Breast epithelium (tissue), 4 donors: ENCODE data around the gene ALKBH8. TPM values are rescaled to one million over a fixed set of nuclear protein-coding genes. Genes with fewer than 3 reads are reported as not detected.

Experiments
- DNase-seq, 2 donors: peaks; one replicate each; pipeline ENCODE4 v3.0.0-alpha.2; 2019; ENCODE audit warnings: low spot score in 2 of 2
- H3K27ac ChIP-seq, 2 donors: fragments of 200-600 bp; sonication (generic) in 1 of 2; one replicate each; pipeline ENCODE4 v1.5.1; 2016 to 2019; ENCODE audit warnings: mild to moderate bottlenecking in 1 of 2
- H3K27me3 ChIP-seq, 2 donors: fragments of 200-600 bp; sonication (generic) in 1 of 2; one replicate each; pipeline versions ENCODE4 v1.5.1 to v1.6.0; 2017 to 2019; ENCODE audit warnings: control low read depth in 1 of 2, mild to moderate bottlenecking in 1 of 2
- H3K36me3 ChIP-seq: fragments of 200-600 bp; one replicate; pipeline ENCODE4 v1.5.1; 2019
- H3K4me1 ChIP-seq, 2 donors: fragments of 200-600 bp; sonication (generic); one replicate each; pipeline ENCODE4 v1.5.1; 2016 to 2019; ENCODE audit warnings: control low read depth in 1 of 2
- H3K4me3 ChIP-seq, 3 donors: fragments of 200-600 bp; sonication (generic); 1 replicate in 2 of 3; 2 replicates in 1 of 3; pipeline ENCODE4 v1.5.1; 2016 to 2019; ENCODE audit warnings: mild to moderate bottlenecking in 3 of 3, moderate library complexity in 2 of 3
- H3K9me3 ChIP-seq, 2 donors: fragments of 200-600 bp; sonication (generic) in 1 of 2; one replicate each; pipeline ENCODE4 v1.5.1; 2016 to 2019; ENCODE audit warnings: control low read depth in 1 of 2
- CTCF ChIP-seq, 3 donors: fragments of 450-650 bp; IDR thresholded peaks; one replicate each; pipeline ENCODE4 v1.5.1; 2016 to 2017; ENCODE audit warnings: antibody characterized with exemption in 3 of 3, mild to moderate bottlenecking in 3 of 3, moderate library complexity in 3 of 3
- POLR2A ChIP-seq: fragments of 450-650 bp; IDR thresholded peaks from one replicate; pipeline ENCODE4 v1.6.1; 2016; ENCODE audit warnings: antibody characterized with exemption, mild to moderate bottlenecking, moderate library complexity
- POLR2AphosphoS5 ChIP-seq, 3 donors: sonication (generic); formaldehyde crosslinking; IDR thresholded peaks; one replicate each; pipeline ENCODE4 v1.6.1; 2017; ENCODE audit warnings: antibody characterized with exemption in 3 of 3
- intact Hi-C: fragments of 100-400 bp; cut with DNase I; formaldehyde crosslinking; loops from one replicate; pipeline ENCODE4 v1.15.1; 2023; ENCODE audit warnings: low total_unique reads
- total RNA-seq, 3 donors: library from RNA; depleted of rRNA; stranded (reverse); fragments of >200 nt; gene quantifications; one replicate each; pipeline ENCODE4 v1.1.0, GENCODE V29; 2016

ALKBH8 gene
- total RNA-seq, 3 donors from 2014 or later: 6.2 to 11.4 (median 8.2) TPM

DNA sequence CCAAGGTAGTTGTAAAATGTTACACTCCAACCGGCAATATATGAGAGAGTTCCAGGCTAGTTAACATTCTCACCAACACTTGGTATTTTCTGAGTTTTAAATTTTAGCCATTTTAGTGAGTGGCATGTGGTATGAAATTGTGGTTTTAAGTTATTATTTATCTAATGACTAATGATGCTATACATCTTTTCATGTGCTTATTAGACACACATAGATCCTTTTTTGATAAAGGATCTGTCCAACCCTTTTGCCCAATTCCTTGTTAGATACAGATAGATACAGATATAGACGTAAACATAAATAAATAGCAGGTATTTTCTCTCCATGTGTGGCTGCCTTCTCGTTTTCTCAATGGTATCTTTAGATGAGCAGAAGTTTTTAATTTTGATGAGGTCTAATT lies 39.3 kb downstream of the ALKBH8 start:
- intact Hi-C loops: no loop called here
- DNase-seq: no peak
- no peak for TF ChIP-seq POLR2A
- no peak for TF ChIP-seq POLR2AphosphoS5 (IDR thresholded peaks at IDR 0.05)
- TF ChIP-seq CTCF (IDR thresholded peaks at IDR 0.05): no peak
- H3K27me3 ChIP-seq: no peaks in the 10 kb centered on the region
- H3K36me3 ChIP-seq: no peaks in the 10 kb centered on the region
- no peak overlapping the region for H3K27ac ChIP-seq
- H3K4me1 ChIP-seq: no peaks in the 10 kb centered on the region
- H3K4me3 ChIP-seq: no peak overlapping the region
- H3K9me3 ChIP-seq: no peaks in the 10 kb centered on the region

DNA sequence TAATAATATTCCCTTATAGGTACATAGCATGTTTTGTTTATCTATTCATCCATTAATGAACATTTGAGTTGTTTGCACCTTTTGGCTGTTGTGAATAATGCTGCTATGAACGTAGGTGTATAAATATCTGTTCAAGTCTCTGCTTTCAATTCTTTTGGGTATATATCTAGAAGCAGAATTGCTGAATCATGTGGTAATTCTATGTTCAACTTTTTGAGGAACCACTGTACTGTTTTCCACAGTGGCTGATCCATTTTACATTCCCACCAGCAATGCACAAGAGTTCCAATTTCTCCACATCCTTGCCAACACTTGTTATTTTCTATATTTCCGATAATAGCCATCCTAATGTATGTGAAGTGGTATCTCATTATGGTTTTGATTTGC lies 56.7 kb downstream of the ALKBH8 start:
- no peak for DNase-seq
- Histone ChIP-seq H3K4me1 (no peaks in the 10 kb centered on the region), H3K9me3 (no peaks in the 10 kb centered on the region), H3K27me3 (no peaks in the 10 kb centered on the region), H3K4me3 (no peak overlapping the region), H3K27ac (no peak overlapping the region), H3K36me3 (no peaks in the 10 kb centered on the region)
- TF ChIP-seq CTCF (IDR thresholded peaks at IDR 0.05) (no peak), POLR2A (no peak), POLR2AphosphoS5 (IDR thresholded peaks at IDR 0.05) (no peak)
- intact Hi-C loops: no loop called here

GRCh38 chr11:107508201-107508857 lies 57.2 kb downstream of the ALKBH8 start:
- Histone ChIP-seq H3K27me3 (no peaks in the 10 kb centered on the region), H3K36me3 (no peaks in the 10 kb centered on the region), H3K4me1 (no peaks in the 10 kb centered on the region), H3K9me3 (no peaks in the 10 kb centered on the region), H3K27ac (no peak overlapping the region), H3K4me3 (no peak overlapping the region)
- DNase-seq: no peak
- TF ChIP-seq POLR2A: no peak
- TF ChIP-seq POLR2AphosphoS5 (IDR thresholded peaks at IDR 0.05): no peak
- no peak for TF ChIP-seq CTCF (IDR thresholded peaks at IDR 0.05)
- intact Hi-C loops: no loop called here

DNA sequence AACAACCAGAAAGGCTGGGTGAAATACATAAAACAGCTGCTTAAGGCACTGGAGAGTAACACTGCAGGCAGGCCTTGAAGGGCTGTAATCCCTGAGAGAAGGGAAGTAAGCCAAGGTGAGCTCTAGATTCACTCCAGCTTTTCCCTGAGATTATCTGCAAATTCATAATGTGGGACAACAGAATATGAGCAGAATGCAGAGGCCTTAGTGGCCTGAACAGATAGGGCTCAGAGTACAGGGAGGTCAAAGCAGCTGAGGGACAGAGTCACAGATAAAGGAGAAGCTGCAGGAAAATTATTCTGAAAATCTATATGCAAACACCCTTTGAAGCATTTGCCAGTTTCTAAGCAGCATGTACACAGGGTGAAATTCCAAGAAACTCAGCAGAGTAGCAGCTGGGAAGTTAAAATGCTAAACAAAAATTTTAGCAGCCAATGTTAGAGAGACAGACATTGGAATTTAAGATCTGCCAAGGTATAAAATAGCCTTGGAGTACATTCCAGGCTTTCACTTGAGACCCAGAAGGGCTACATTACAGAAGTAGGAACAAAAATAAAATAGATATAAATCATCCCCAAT lies 59.8 kb downstream of the ALKBH8 start:
- H3K36me3 ChIP-seq: no peaks in the 10 kb centered on the region
- DNase-seq: no peak
- no peaks in the 10 kb centered on the region for H3K4me1 ChIP-seq
- H3K27ac ChIP-seq: no peak overlapping the region
- intact Hi-C loops: no loop called here
- H3K4me3 ChIP-seq: no peak overlapping the region
- H3K9me3 ChIP-seq: no peaks in the 10 kb centered on the region
- TF ChIP-seq CTCF (IDR thresholded peaks at IDR 0.05): no peak
- TF ChIP-seq POLR2A: no peak
- no peak for TF ChIP-seq POLR2AphosphoS5 (IDR thresholded peaks at IDR 0.05)
- no peaks in the 10 kb centered on the region for H3K27me3 ChIP-seq

GRCh38 chr11:107504981-107505380 lies 60.6 kb downstream of the ALKBH8 start:
- intact Hi-C loops: no loop called here
- no peaks in the 10 kb centered on the region for H3K27me3 ChIP-seq
- no peaks in the 10 kb centered on the region for H3K36me3 ChIP-seq
- no peak overlapping the region for H3K27ac ChIP-seq
- no peak overlapping the region for H3K4me3 ChIP-seq
- DNase-seq: no peak
- no peaks in the 10 kb centered on the region for H3K9me3 ChIP-seq
- TF ChIP-seq POLR2AphosphoS5 (IDR thresholded peaks at IDR 0.05): no peak
- no peak for TF ChIP-seq CTCF (IDR thresholded peaks at IDR 0.05)
- TF ChIP-seq POLR2A: no peak
- H3K4me1 ChIP-seq: no peaks in the 10 kb centered on the region
